Left ventricle myocardium inferior (tissue), 1 donor: ENCODE data around the gene SLC35E4. TPM values are rescaled to one million over a fixed set of nuclear protein-coding genes. Genes with fewer than 3 reads are reported as not detected.
A peak's percentile ranks its signal among the peaks of the same experiment; 100 is the strongest.
"Not testable (repeated sequence)": the region's sequence is repeated elsewhere in the genome, so short reads cannot be mapped to it uniquely, and the experiment has no call there.

ENCODE experiments used
- DNase-seq: peaks from one replicate; pipeline ENCODE4 v3.0.0-alpha.2; 2020
- H3K27ac ChIP-seq: fragments of 200-600 bp; replicated peaks from 2 replicates; pipeline ENCODE4 v1.8.0; 2021
- H3K27me3 ChIP-seq: fragments of 200-600 bp; 2 replicates; pipeline ENCODE4 v1.8.0; 2021; ENCODE audit warnings: low read depth
- H3K36me3 ChIP-seq: fragments of 200-600 bp; 2 replicates; pipeline ENCODE4 v1.8.0; 2021
- H3K4me1 ChIP-seq: fragments of 200-600 bp; 2 replicates; pipeline ENCODE4 v1.8.0; 2021
- H3K4me3 ChIP-seq: fragments of 200-600 bp; 2 replicates; pipeline ENCODE4 v1.8.0; 2021; ENCODE audit warnings: mild to moderate bottlenecking, moderate library complexity
- H3K9me3 ChIP-seq: fragments of 200-600 bp; replicated peaks from 2 replicates; pipeline ENCODE4 v1.8.0; 2021
- CTCF ChIP-seq: fragments of 200-600 bp; IDR thresholded peaks from 2 replicates; pipeline ENCODE4 v1.8.0; 2021; ENCODE audit warnings: antibody characterized with exemption, mild to moderate bottlenecking, borderline replicate concordance
- intact Hi-C: fragments of 100-400 bp; cut with micrococcal nuclease; formaldehyde crosslinking; loops from one replicate; pipeline ENCODE4 v1.11.0; 2022
- long read RNA-seq: library from polyadenylated mRNA; unstranded; transcript quantifications from one replicate; pipeline ENCODE4 v2.0.0, GENCODE V29; 2021
- total RNA-seq: library from RNA; stranded (reverse); fragmentation: NEBNext Ultra II Directional; extraction: Animal tissue kit (Norgen Biotek cat#: 25700); gene quantifications from one replicate; pipeline ENCODE4 v1.2.1, GENCODE V29; 2021
- donor health status: DM: no; HTN: yes; CAD: no; lungs with severe emphysema.

SLC35E4 gene
- total RNA-seq = 3.8 TPM
- long read RNA-seq, transcript SLC35E4-201 (2 exons, 2,714 nt) = major isoform, 24 of 28 reads
- long read RNA-seq, partial matches to known transcripts = 0 of 28 reads
- long read RNA-seq, other reads (novel, unspliced or antisense) = 4 of 28 reads

DNA sequence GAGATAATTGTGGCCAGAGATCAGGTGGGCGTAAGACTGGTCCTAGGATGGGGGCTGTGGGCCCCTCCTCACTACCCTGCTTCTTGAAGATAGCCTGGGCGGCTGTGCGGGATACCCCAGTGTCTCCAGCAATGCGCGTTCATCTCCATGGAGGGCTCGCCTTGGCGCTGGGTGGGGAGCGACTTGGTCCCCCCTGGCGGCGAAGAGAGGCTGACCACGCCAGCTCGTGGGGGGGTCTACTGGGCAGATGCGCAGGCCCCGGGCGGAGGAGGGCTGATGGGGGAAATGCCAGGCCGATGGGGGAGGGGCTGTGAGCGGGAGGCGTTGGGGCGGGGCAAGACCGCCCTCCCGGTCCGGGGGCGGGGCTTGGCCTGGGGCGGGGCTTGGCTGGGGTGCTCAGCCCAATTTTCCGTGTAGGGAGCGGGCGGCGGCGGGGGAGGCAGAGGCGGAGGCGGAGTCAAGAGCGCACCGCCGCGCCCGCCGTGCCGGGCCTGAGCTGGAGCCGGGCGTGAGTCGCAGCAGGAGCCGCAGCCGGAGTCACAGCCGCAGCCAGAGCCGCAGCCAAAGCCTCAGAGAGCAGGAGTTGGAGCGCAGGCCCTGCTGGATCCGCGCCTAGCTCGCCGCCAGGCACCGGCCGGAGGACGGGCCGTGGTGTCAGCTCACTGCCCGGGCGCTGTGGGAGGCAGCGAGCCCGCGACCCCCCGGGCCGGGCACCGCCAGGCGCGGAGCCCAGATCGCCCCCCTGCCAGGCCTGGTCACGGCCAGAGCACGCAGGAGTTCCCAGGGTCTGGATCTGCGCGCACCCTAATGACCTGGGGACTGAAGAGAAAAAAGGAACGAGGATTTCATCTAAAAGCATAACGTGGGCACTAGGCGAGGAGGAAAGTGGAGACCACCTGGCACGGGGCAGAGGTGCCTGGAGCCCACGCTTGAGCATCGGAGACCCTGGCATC is at the start of gene SLC35E4:
Gene SLC35E4 (plus strand): TSS at position 509 of the 953 bp plus-strand sequence. CDS start 670 bp downstream, outside the sequence.
- intact Hi-C loops = no loop called here
- peak within 1 kb of the TSS; percentile 94 for H3K27ac ChIP-seq
- H3K4me1 ChIP-seq = peaks cover 43% of the 10 kb centered on the region
- H3K9me3 ChIP-seq = no peaks in the 10 kb centered on the region
- H3K36me3 ChIP-seq = peaks cover 4% of the 10 kb centered on the region
- DNase-seq = peak; percentile 95
- no peaks in the 10 kb centered on the region for H3K27me3 ChIP-seq
- TF ChIP-seq CTCF = peak; percentile 24
- H3K4me3 ChIP-seq = peak within 1 kb of the TSS; percentile 79

- DNase-seq = no peak
- H3K4me3 ChIP-seq = no peak overlapping the region
- H3K36me3 ChIP-seq = peaks cover 80% of the 10 kb centered on the region
- H3K9me3 ChIP-seq = no peaks in the 10 kb centered on the region
- H3K27me3 ChIP-seq = no peaks in the 10 kb centered on the region
- H3K4me1 ChIP-seq = peaks cover 17% of the 10 kb centered on the region
- TF ChIP-seq CTCF = no peak
- no peak overlapping the region for H3K27ac ChIP-seq
- intact Hi-C loops = no loop called here
These were observed 49.2 kb upstream of the SLC35E4 start for GRCh38 chr22:30586414-30586813.

DNA sequence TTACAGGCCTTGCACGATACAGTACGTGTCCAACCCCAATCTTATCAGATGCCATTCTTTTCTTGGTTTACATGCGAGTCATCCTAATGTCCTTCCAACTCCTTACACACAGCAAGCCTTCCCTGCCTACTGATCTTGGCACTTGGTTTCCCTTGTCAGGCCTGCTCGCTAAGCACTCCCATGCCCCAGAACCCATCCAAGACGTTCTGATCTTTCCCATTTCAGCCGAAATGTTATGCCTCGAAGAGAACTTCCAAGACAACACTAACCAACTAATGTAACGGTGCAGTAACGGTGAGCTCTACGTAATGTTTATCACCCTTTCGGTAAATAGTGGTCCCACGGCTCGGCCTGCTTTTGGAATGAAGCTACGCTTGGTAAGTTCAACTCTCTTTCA is 44.4 kb upstream of the SLC35E4 start:
- H3K36me3 ChIP-seq = peaks cover 32% of the 10 kb centered on the region
- no peaks in the 10 kb centered on the region for H3K27me3 ChIP-seq
- H3K9me3 ChIP-seq = no peaks in the 10 kb centered on the region
- H3K27ac ChIP-seq = peak overlapping the region; percentile 91
- no peak for TF ChIP-seq CTCF
- intact Hi-C loops = no loop called here
- peaks cover 25% of the 10 kb centered on the region for H3K4me1 ChIP-seq
- DNase-seq = no peak
- peak overlapping the region; percentile 94 for H3K4me3 ChIP-seq

DNA sequence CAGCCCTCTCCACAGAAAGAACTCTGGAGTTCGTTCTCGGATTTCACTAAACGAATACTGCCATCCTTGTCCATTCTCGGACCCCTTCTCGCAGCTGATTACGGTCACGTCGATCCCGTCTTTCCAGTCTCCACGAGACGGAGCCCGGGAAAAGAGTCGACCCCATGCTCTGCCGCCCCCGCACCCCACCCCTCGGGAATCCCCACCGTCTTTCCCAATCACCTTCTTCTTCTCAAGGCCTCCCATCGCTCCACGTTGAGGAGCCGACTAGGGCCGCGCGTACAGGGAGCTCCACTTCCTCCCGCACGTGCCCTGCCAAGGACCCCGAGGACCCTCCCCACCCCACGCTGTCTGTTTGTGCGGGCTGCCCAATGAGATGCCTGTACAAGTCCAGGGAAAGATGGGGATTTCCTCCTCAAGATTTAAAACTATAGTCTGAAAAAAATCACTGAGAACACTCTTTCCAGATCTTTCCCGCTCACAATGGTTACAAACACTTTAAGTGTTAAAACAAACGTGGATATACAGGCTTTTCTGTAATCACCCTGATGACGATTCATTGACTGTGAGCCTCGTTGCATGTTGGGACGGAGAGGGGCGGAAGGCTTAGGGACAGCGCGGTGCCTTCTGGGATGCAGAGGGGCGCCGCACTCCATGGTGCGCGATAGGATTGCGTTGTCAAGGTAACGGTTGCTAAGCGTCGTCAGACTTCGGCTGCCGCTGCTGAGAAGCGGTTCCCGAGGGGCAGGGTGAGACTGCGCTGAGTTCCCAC is 43.8 kb upstream of the SLC35E4 start, which contains the start of gene PES1:
Gene PES1 (minus strand): TSS at position 323 of the 772 bp plus-strand sequence. CDS start 77 bp downstream, at position 246.
- H3K27ac ChIP-seq = peak within 1 kb of the TSS; percentile 91
- peak within 1 kb of the TSS; percentile 94 for H3K4me3 ChIP-seq
- H3K36me3 ChIP-seq = peaks cover 27% of the 10 kb centered on the region
- H3K9me3 ChIP-seq = no peaks in the 10 kb centered on the region
- peak; percentile 93 for DNase-seq
- peaks cover 25% of the 10 kb centered on the region for H3K4me1 ChIP-seq
- no peak for TF ChIP-seq CTCF
- intact Hi-C loops = no loop called here
- no peaks in the 10 kb centered on the region for H3K27me3 ChIP-seq

DNA sequence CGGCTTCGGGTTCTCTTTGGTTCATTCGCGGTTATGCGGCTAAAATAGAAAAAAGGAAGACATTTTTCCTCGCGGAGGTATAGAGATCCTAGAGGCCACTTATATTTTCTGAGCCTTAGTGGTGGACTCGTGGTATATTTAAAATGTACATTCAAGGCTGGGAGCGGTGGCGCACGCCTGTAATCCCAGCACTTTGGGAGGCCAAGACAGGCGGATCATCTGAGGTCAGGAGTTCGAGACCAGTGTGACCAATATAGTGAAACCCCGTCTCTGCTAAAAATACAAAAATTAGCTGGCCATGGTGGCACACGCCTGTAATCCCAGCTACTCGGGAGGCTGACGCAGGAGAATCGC is 43.2 kb upstream of the SLC35E4 start:
- H3K36me3 ChIP-seq = peaks cover 21% of the 10 kb centered on the region
- intact Hi-C loops, H3K27me3 ChIP-seq, DNase-seq, H3K9me3 ChIP-seq: not testable (repeated sequence)
- H3K27ac ChIP-seq = peak overlapping the region; percentile 91
- H3K4me3 ChIP-seq = peak overlapping the region; percentile 94
- peaks cover 25% of the 10 kb centered on the region for H3K4me1 ChIP-seq
